ENCODE results near the gene SUSD5. TPM values are rescaled to one million over a fixed set of nuclear protein-coding genes. Genes with fewer than 3 reads are reported as not detected.

The SUSD5 gene
- total RNA-seq, 4 donors from 2014 or later: 0.33 to 2.0 (median 0.45) TPM

- TF ChIP-seq, protein P1, sequence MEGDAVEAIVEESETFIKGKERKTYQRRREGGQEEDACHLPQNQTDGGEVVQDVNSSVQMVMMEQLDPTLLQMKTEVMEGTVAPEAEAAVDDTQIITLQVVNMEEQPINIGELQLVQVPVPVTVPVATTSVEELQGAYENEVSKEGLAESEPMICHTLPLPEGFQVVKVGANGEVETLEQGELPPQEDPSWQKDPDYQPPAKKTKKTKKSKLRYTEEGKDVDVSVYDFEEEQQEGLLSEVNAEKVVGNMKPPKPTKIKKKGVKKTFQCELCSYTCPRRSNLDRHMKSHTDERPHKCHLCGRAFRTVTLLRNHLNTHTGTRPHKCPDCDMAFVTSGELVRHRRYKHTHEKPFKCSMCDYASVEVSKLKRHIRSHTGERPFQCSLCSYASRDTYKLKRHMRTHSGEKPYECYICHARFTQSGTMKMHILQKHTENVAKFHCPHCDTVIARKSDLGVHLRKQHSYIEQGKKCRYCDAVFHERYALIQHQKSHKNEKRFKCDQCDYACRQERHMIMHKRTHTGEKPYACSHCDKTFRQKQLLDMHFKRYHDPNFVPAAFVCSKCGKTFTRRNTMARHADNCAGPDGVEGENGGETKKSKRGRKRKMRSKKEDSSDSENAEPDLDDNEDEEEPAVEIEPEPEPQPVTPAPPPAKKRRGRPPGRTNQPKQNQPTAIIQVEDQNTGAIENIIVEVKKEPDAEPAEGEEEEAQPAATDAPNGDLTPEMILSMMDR (IDR thresholded peaks at IDR 0.05; ENCODE audit: low read depth): no peak
These were observed 50.8 kb downstream of the SUSD5 start for GRCh38 chr3:33167716-33168336.

GRCh38 chr3:33167284-33167683 lies 51.3 kb downstream of the SUSD5 start:
- TF ChIP-seq, protein P1 (IDR thresholded peaks at IDR 0.05; ENCODE audit: low read depth): no peak

- TF ChIP-seq, protein P1 (IDR thresholded peaks at IDR 0.05; ENCODE audit: low read depth): no peak
These were observed 52.5 kb downstream of the SUSD5 start for GRCh38 chr3:33166095-33166494.

- TF ChIP-seq, protein P1 (IDR thresholded peaks at IDR 0.05; ENCODE audit: low read depth): no peak
These were observed 53.2 kb downstream of the SUSD5 start for GRCh38 chr3:33165372-33165771.

- TF ChIP-seq, protein P1 (IDR thresholded peaks at IDR 0.05; ENCODE audit: low read depth): no peak
These were observed 58.6 kb downstream of the SUSD5 start for GRCh38 chr3:33159981-33160380.

- TF ChIP-seq, protein P1 (IDR thresholded peaks at IDR 0.05; ENCODE audit: low read depth): no peak
These were observed 59.4 kb downstream of the SUSD5 start for GRCh38 chr3:33159234-33159633.

DNA sequence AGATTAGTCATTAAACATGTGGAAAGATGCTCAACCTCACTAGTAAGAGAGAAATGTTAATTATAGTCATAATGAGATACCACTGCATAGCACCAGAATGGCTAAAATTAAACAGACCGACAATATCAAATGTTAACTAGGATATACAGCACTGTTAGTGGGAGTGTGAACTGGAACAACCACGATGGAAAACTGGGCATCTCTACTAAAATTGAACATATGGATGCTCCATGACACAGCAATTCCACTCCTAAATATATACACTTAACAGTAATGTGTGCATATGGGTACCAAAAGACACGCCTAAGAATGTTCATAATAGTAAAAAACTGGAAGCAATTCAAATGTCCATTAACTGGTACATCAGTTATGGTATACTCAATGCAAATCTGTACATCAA lies 63.3 kb downstream of the SUSD5 start:
- TF ChIP-seq, protein P1 (IDR thresholded peaks at IDR 0.05; ENCODE audit: low read depth): no peak

Measured in subcutaneous adipose tissue (tissue), 4 donors.